Pancreas (tissue), 10 donors: Measurements from ENCODE around the gene DPYSL3. TPM values are rescaled to one million over a fixed set of nuclear protein-coding genes. Genes with fewer than 3 reads are reported as not detected.

Experiments
- ATAC-seq, 4 donors: fragments of 200-7000 bp; cut with Tn5 transposase; one replicate each; pipeline versions ENCODE4 v1.8.0 to v1.9.1; 2020; ENCODE audit warnings: mild to moderate bottlenecking in 4 of 4, moderate library complexity in 4 of 4
- DNase-seq, 6 donors: peaks; one replicate each; pipeline ENCODE4 v3.0.0-alpha.2; 2020
- FAIRE-seq: peaks from 2 replicates; lab custom pipeline; 2012; peaks lifted over from hg19 to GRCh38; lab: Jason Lieb, UNC
- H3K27ac ChIP-seq, 4 donors: fragments of 200-600 bp; sonication (generic); 1 replicate in 3 of 4; 2 replicates in 1 of 4; pipeline versions ENCODE4 v1.5.0 to v1.8.0; 2020
- H3K27me3 ChIP-seq, 4 donors: fragments of 200-600 bp; one replicate each; pipeline ENCODE4 v1.8.0; 2021
- H3K36me3 ChIP-seq, 3 donors: fragments of 200-600 bp; sonication (generic) in 1 of 3; one replicate each; pipeline versions ENCODE4 v1.5.0 to v1.8.0; 2020 to 2021
- H3K4me1 ChIP-seq, 3 donors: fragments of 200-600 bp; one replicate each; pipeline ENCODE4 v1.8.0; 2021
- H3K4me3 ChIP-seq, 4 donors: fragments of 200-600 bp; sonication (generic) in 2 of 4; one replicate each; pipeline versions ENCODE4 v1.5.0 to v1.8.0; 2020 to 2021
- H3K9me3 ChIP-seq, 4 donors: fragments of 200-600 bp; one replicate each; pipeline ENCODE4 v1.8.0; 2021
- WGBS, 2 donors: extraction: QIAGEN DNeasy Blood & Tissue Kit; methylation state at CpG; one replicate each; pipeline ENCODE4 v1.1.7; 2013; 5-methylcytosine and 5-hydroxymethylcytosine counted together
- intact Hi-C, 3 donors: fragments of 100-400 bp; cut with DNase I; formaldehyde crosslinking; loops; one replicate each; pipeline versions ENCODE4 v1.11.1 to v1.14.2; 2022
- polyA plus RNA-seq, 2 donors: library from polyadenylated mRNA; stranded (reverse); fragments of 200-250 nt; gene quantifications; one replicate each; pipeline ENCODE4 v1.2.3, GENCODE V29; 2013
- total RNA-seq, 6 donors: library from RNA; stranded (reverse); fragmentation: NEBNext Ultra II Directional in 4 of 6; extraction: Animal tissue kit (Norgen Biotek cat#: 25700) in 4 of 6; gene quantifications; one replicate each; pipeline versions ENCODE4 v1.2.1 to v1.2.4, GENCODE V29; 2021 to 2023
- TF ChIP-seq, protein P1 (sequence below), 4 donors: fragments of 200-600 bp; sonication (generic) in 3 of 4; IDR thresholded peaks; one replicate each; pipeline versions ENCODE4 v1.5.0 to v1.8.0; 2021; ENCODE audit warnings: antibody characterized with exemption in 4 of 4
- donor health status: healthy with polysubstance abuse.
- donor health status: DM: no; HTN: no; CAD: no; lungs with moderate emphysema.
- donor health status: DM: no; HTN: no; CAD: no.
- donor health status: control.
- donor health status: control.
- donor health status: Bipolar disorder and iron deficiency.
- donor health status: DM: yes; HTN: yes; CAD: no.
- donor health status: DM: no; HTN: no; CAD: no.
- donor health status: DM: no; HTN: no; CAD: no.
- donor health status: DM: yes; HTN: yes; CAD: no.

The DPYSL3 gene
- total and polyA plus RNA-seq, 8 donors = 1.7 to 18.4 (median 5.0) TPM

- Histone ChIP-seq H3K4me1 (no peaks in the 10 kb centered on the region), H3K36me3 (no peaks in the 10 kb centered on the region), H3K4me3 (no peak overlapping the region), H3K27ac (no peak overlapping the region), H3K9me3 (no peaks in the 10 kb centered on the region), H3K27me3 (no peaks in the 10 kb centered on the region)
- ATAC-seq = no peak
- WGBS, 2 donors = 89 to 95% methylated on average over 3 of the region's 3 CpGs
- TF ChIP-seq, protein P1, sequence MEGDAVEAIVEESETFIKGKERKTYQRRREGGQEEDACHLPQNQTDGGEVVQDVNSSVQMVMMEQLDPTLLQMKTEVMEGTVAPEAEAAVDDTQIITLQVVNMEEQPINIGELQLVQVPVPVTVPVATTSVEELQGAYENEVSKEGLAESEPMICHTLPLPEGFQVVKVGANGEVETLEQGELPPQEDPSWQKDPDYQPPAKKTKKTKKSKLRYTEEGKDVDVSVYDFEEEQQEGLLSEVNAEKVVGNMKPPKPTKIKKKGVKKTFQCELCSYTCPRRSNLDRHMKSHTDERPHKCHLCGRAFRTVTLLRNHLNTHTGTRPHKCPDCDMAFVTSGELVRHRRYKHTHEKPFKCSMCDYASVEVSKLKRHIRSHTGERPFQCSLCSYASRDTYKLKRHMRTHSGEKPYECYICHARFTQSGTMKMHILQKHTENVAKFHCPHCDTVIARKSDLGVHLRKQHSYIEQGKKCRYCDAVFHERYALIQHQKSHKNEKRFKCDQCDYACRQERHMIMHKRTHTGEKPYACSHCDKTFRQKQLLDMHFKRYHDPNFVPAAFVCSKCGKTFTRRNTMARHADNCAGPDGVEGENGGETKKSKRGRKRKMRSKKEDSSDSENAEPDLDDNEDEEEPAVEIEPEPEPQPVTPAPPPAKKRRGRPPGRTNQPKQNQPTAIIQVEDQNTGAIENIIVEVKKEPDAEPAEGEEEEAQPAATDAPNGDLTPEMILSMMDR (IDR thresholded peaks at IDR 0.05) = no peak
- intact Hi-C loops = no loop called here
- no peak for DNase-seq
- FAIRE-seq = no peak
Observed at GRCh38 chr5:147441191-147441695, 68.6 kb downstream of the DPYSL3 start.

DNA sequence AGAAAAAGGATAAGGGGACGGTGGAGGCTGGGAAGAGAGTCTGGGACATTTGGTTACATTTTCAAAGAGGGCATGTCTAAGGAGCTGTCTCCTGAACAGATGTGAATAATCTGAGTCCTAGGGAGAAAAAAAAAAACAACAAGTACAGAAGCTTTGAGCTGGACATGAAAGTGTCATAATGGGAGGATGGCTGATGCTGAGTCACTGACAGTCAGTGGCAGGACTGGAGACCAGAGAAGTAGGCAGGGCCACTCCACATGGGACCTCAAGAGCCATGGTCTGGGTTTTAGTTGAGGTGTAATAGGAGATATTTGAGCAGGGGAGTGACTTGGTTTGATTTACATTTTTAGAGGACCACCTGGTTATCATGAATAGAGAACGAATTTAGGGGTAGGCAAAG is 70.6 kb downstream of the DPYSL3 start:
- TF ChIP-seq, protein P1 (IDR thresholded peaks at IDR 0.05) = no peak
- no peak for DNase-seq
- 74 to 81% methylated on average over 2 of the region's 2 CpGs for WGBS, 2 donors
- Histone ChIP-seq H3K9me3 (no peaks in the 10 kb centered on the region), H3K27me3 (no peaks in the 10 kb centered on the region), H3K27ac (no peak overlapping the region), H3K36me3 (no peaks in the 10 kb centered on the region), H3K4me1 (no peaks in the 10 kb centered on the region), H3K4me3 (no peak overlapping the region)
- no peak for FAIRE-seq
- no peak for ATAC-seq
- intact Hi-C loops = no loop called here

GRCh38 chr5:147437161-147437596 is 72.7 kb downstream of the DPYSL3 start:
- WGBS, 2 donors = 62 to 71% methylated on average over 6 of the region's 6 CpGs
- no peaks in the 10 kb centered on the region for H3K4me1 ChIP-seq
- TF ChIP-seq, protein P1 (IDR thresholded peaks at IDR 0.05) = no peak
- intact Hi-C loops = no loop called here
- H3K27me3 ChIP-seq = no peaks in the 10 kb centered on the region
- H3K36me3 ChIP-seq = no peaks in the 10 kb centered on the region
- H3K9me3 ChIP-seq = no peaks in the 10 kb centered on the region
- no peak overlapping the region for H3K27ac ChIP-seq
- DNase-seq (no peak), FAIRE-seq (no peak), ATAC-seq (peak in 2 of 4 donors; percentile 54 to 68)
- H3K4me3 ChIP-seq = no peak overlapping the region

GRCh38 chr5:147436596-147436995 is 73.3 kb downstream of the DPYSL3 start:
- Histone ChIP-seq H3K36me3 (no peaks in the 10 kb centered on the region), H3K4me1 (no peaks in the 10 kb centered on the region), H3K27me3 (no peaks in the 10 kb centered on the region), H3K4me3 (no peak overlapping the region), H3K9me3 (no peaks in the 10 kb centered on the region), H3K27ac (no peak overlapping the region)
- ATAC-seq (peak in 1 of 4 donors; percentile 46), FAIRE-seq (no peak), DNase-seq (no peak)
- intact Hi-C loops = no loop called here
- 82 to 88% methylated on average over 3 of the region's 3 CpGs for WGBS, 2 donors
- TF ChIP-seq, protein P1 (IDR thresholded peaks at IDR 0.05) = no peak

DNA sequence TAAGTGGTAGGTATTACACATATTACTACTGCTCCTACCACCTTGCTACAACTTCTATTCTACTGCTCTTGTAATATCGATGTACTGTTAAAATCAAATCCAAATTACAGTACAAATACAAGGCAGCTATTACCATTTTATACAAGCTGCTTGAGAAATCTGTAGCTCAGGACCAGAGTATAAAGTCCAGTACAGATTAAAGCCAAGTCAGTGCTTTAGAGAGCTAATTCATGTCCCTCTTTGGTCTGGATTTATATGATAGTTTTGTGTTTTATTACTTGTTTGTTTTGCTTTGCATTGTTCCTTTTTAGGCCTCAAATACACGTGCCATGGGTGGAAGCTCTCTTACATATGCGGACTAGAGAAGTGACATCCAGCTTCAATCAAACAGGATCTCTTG is 75.8 kb downstream of the DPYSL3 start:
- DNase-seq = no peak
- no peak overlapping the region for H3K4me3 ChIP-seq
- no peaks in the 10 kb centered on the region for H3K36me3 ChIP-seq
- H3K4me1 ChIP-seq = no peaks in the 10 kb centered on the region
- no peaks in the 10 kb centered on the region for H3K27me3 ChIP-seq
- FAIRE-seq = no peak
- TF ChIP-seq, protein P1 (IDR thresholded peaks at IDR 0.05) = no peak
- intact Hi-C loops = no loop called here
- WGBS, 2 donors = 83 to 84% methylated on average over 3 of the region's 3 CpGs
- no peak for ATAC-seq
- H3K9me3 ChIP-seq = no peaks in the 10 kb centered on the region
- no peak overlapping the region for H3K27ac ChIP-seq
